Calu3 (cell line): ENCODE measurements around the gene TSPAN17. TPM values are rescaled to one million over a fixed set of nuclear protein-coding genes. Genes with fewer than 3 reads are reported as not detected.

Source experiments
- BruUV-seq: library from RNA; stranded (reverse); fragments of 400-500 nt; replicated peaks from 2 replicates; lab custom pipeline; 2021; lab: Mats Ljungman, UMichigan
- CTCF ChIA-PET: fragments of 300-600 bp; sonication (Branson Sonifier 250); formaldehyde crosslinking; loops from one replicate; lab custom pipeline; 2022; ENCODE audit warnings: antibody characterized with exemption; lab: Charles Lee
- DNase-seq: peaks from one replicate; pipeline ENCODE4 v3.0.0; 2022
- H3K27ac Mint-ChIP-seq: one replicate; pipeline ENCODE4 v1.8.0; 2022; ENCODE audit warnings: mixed read lengths; ENCODE audit not compliant: unreplicated experiment
- H3K27me3 Mint-ChIP-seq: one replicate; pipeline ENCODE4 v1.8.0; 2022; ENCODE audit warnings: mixed read lengths; ENCODE audit not compliant: unreplicated experiment
- H3K36me3 Mint-ChIP-seq: one replicate; pipeline ENCODE4 v1.8.0; 2022; ENCODE audit warnings: mild to moderate bottlenecking, moderate library complexity, mixed read lengths; ENCODE audit not compliant: insufficient read depth, unreplicated experiment
- H3K4me1 Mint-ChIP-seq: one replicate; pipeline ENCODE4 v1.8.0; 2022; ENCODE audit warnings: mild to moderate bottlenecking, low read depth, mixed read lengths; ENCODE audit not compliant: unreplicated experiment
- H3K4me3 Mint-ChIP-seq: one replicate; pipeline ENCODE4 v1.8.0; 2022; ENCODE audit warnings: mild to moderate bottlenecking, low read depth, moderate library complexity, mixed read lengths; ENCODE audit not compliant: unreplicated experiment
- H3K9me3 Mint-ChIP-seq: one replicate; pipeline ENCODE4 v1.8.0; 2022; ENCODE audit warnings: low read depth, mixed read lengths; ENCODE audit not compliant: unreplicated experiment
- CTCF ChIP-seq: fragments of 200-600 bp; IDR thresholded peaks from one replicate; pipeline ENCODE4 v1.8.0; 2022; ENCODE audit warnings: antibody characterized with exemption; ENCODE audit not compliant: unreplicated experiment
- intact Hi-C: fragments of 100-400 bp; cut with micrococcal nuclease; formaldehyde crosslinking; loops from one replicate; pipeline ENCODE4 v1.10.0; 2022; ENCODE audit not compliant: unreplicated experiment
- total RNA-seq: library from RNA; stranded (reverse); gene quantifications from 2 replicates; pipeline ENCODE4 v1.2.3, GENCODE V29; 2022

Gene TSPAN17
- total RNA-seq, 1 experiment from 2014 or later: 67.7 TPM

DNA sequence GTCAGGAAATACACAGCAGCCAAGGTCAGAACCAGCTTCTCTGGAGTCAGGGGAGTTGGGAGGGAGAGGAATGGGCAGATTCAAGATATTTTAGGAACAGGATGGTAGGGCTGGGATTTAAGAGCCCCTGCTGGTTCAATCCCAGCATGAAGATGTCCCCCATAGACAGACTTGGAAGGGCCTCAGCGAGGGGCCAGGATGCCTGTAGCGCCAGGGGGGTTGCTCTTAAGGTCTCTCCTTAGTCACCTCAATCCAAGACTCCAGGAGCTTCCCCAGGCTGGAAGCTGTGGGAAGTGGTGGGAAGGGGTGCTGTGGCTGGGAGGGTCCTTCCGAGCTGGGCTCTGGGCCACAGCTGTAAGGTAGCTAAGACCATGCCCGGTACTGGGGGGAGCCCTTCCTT lies 8.1 kb upstream of the TSPAN17 start:
- CTCF ChIA-PET: no interaction called here
- Mint-ChIP-seq H3K27me3 (peaks cover 49% of the 10 kb centered on the region), H3K36me3 (no peaks in the 10 kb centered on the region), H3K4me3 (no peak overlapping the region), H3K27ac (no peak overlapping the region), H3K9me3 (peaks cover 2% of the 10 kb centered on the region), H3K4me1 (no peaks in the 10 kb centered on the region)
- TF ChIP-seq CTCF: no peak
- no TSS peak for BruUV-seq
- intact Hi-C loops: no loop called here
- no peak for DNase-seq

DNA sequence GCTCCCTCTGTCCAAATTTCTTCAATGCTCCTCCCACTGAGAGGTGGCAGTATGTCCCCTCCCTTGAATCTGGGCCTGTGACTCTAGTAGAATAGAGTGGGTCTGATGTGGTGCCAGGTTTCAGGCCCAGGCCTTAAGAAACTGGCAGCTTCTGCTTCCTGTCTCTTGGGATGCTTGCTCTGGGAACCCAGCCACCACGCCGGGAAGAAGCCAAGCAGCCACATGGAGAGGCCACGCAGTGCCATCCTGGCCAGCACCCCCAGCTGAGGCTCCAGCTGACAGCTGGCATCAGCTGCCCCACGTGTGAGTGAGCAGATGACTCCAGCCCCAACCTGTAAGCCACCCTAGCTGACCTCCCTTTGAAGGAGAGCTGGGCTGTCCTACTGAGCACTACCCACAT lies 7.3 kb upstream of the TSPAN17 start:
- Mint-ChIP-seq H3K27me3 (peaks cover 41% of the 10 kb centered on the region), H3K4me1 (no peaks in the 10 kb centered on the region), H3K36me3 (no peaks in the 10 kb centered on the region), H3K4me3 (no peak overlapping the region), H3K27ac (no peak overlapping the region), H3K9me3 (peaks cover 1% of the 10 kb centered on the region)
- DNase-seq: no peak
- TF ChIP-seq CTCF: no peak
- intact Hi-C loops: no loop called here
- BruUV-seq: no TSS peak
- CTCF ChIA-PET: no interaction called here

DNA sequence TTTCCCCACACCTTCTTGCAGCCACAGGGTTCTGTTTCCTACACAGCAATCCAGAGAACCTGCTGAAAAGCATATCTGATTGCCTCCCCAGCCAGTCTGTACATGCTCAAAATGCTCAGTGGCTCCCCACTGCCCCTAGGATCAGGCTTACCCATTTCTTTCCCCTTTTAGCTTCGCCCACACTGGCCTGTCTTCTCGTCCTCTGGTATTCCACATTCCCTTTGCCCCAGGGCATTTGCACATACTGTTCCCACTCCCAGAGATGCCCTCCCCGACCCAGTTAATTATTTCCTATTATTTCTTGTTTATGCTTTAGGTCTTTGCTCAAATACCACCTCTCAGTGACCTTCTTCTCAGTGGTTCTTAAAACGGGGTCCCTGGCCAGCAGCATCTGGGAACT lies 6.7 kb upstream of the TSPAN17 start:
- no TSS peak for BruUV-seq

GRCh38 chr5:176642675-176643490 lies 4.4 kb upstream of the TSPAN17 start:
- CTCF ChIA-PET: interaction anchor here (0.6 kb wide), 1 partner anchor 8 kb away, joined by 4 read pairs; no protein-coding TSS in a partner anchor
- Mint-ChIP-seq H3K9me3 (no peaks in the 10 kb centered on the region), H3K4me3 (no peak overlapping the region), H3K27ac (no peak overlapping the region), H3K36me3 (peaks cover 17% of the 10 kb centered on the region), H3K27me3 (peaks cover 12% of the 10 kb centered on the region), H3K4me1 (no peaks in the 10 kb centered on the region)
- BruUV-seq: no TSS peak
- no peak for DNase-seq
- TF ChIP-seq CTCF: no peak
- intact Hi-C loops: no loop called here

More for the DNA sequence above, 6.7 kb upstream of the TSPAN17 start:
- Mint-ChIP-seq H3K36me3 (no peaks in the 10 kb centered on the region), H3K9me3 (no peaks in the 10 kb centered on the region), H3K27me3 (peaks cover 35% of the 10 kb centered on the region), H3K27ac (no peak overlapping the region), H3K4me1 (no peaks in the 10 kb centered on the region), H3K4me3 (no peak overlapping the region)
- intact Hi-C loops: no loop called here
- no peak for DNase-seq
- CTCF ChIA-PET: no interaction called here
- TF ChIP-seq CTCF: no peak
